ENCODE results near the gene SH3RF2.

Gene SH3RF2

DNA sequence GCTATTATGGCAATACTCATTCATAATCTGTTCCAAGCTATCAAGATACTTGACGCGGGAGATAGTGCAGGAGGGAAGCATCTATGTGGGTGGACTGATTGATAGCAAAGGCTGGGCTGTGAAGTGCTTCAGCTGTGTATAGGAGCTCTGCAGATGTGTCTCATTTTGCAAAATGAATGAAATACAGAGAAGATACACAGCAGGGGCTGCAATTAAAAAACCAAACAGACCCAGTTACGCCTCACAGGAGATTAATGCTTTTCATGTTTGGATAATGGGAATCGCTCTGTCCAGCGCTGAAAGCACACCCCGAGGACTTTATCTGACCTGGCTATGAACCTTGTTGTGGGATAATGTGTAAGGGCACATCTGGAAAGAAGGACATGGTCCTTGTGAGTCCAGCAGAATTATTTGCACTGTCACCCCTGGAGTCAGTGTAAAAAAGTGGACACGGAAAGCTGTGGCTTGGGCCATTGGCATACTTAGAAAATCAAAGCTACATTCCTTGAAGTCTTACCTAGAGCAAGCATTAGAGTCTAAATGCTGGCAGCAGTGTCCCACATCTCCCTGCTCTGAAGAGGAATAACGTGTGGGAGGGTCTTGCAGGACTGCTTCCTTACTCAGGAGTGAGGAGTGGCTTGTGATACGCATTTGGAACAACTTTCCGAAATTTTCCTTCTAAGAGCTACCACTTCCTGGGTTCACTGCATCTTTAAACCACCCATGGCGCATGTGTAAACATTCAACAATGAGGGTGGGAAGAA is 2.6 kb downstream of the SH3RF2 start:
- CTCF ChIA-PET, result interaction anchor here (1.4 kb wide), 2 partner anchors 9 to 23 kb away, joined by 3 read pairs; no protein-coding TSS in a partner anchor
- POLR2A ChIA-PET, result no interaction called here
- TF ChIP-seq, protein P1, sequence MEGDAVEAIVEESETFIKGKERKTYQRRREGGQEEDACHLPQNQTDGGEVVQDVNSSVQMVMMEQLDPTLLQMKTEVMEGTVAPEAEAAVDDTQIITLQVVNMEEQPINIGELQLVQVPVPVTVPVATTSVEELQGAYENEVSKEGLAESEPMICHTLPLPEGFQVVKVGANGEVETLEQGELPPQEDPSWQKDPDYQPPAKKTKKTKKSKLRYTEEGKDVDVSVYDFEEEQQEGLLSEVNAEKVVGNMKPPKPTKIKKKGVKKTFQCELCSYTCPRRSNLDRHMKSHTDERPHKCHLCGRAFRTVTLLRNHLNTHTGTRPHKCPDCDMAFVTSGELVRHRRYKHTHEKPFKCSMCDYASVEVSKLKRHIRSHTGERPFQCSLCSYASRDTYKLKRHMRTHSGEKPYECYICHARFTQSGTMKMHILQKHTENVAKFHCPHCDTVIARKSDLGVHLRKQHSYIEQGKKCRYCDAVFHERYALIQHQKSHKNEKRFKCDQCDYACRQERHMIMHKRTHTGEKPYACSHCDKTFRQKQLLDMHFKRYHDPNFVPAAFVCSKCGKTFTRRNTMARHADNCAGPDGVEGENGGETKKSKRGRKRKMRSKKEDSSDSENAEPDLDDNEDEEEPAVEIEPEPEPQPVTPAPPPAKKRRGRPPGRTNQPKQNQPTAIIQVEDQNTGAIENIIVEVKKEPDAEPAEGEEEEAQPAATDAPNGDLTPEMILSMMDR (IDR thresholded peaks at IDR 0.05; ENCODE audit: control extremely low read depth, extremely low read depth, low read depth, missing control alignments), result no peak
- no peak for DNase-seq (ENCODE audit: extremely low spot score)

DNA sequence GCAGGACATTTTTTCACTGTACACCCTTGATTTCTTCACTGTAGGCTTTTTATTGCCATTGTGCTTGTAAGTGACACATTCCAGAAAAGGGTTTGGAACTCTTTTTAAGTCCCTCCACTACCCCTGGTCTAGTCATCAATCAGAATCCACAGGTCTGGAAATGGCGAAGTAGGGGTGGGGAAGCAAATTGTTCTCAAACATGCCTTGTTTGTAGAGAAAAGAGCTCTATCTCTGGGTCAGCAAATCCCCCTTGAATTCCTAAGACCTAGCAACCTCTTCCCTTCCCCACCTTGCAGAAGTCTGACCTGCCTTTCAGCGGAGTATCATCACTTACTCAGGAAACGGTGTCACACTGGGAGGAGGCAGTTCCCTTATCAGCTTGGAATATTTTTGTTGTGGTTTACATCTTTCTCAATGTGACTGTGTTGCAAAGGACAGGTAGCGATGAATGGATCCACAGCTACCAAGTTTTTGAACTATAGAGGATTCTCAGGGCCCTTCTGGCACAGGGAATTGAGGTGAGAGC is 3.2 kb downstream of the SH3RF2 start:
- CTCF ChIA-PET, result interaction anchor here (1.4 kb wide), 1 partner anchor 10 kb away, joined by 3 read pairs; no protein-coding TSS in a partner anchor
- TF ChIP-seq, protein P1 (IDR thresholded peaks at IDR 0.05; ENCODE audit: control extremely low read depth, extremely low read depth, low read depth, missing control alignments), result no peak
- no peak for DNase-seq (ENCODE audit: extremely low spot score)
- POLR2A ChIA-PET, result no interaction called here

GRCh38 chr5:145941096-145941447 is 4.7 kb downstream of the SH3RF2 start:
- CTCF ChIA-PET, result interaction anchor here (1.0 to 2.0 kb wide), 3 partner anchors 9 to 10 kb away, joined by 3 to 4 read pairs (median 4); no protein-coding TSS in a partner anchor
- TF ChIP-seq, protein P1 (IDR thresholded peaks at IDR 0.05; ENCODE audit: control extremely low read depth, extremely low read depth, low read depth, missing control alignments), result no peak
- POLR2A ChIA-PET, result no interaction called here
- no peak for DNase-seq (ENCODE audit: extremely low spot score)

GRCh38 chr5:145941448-145942130 is 5.2 kb downstream of the SH3RF2 start:
- DNase-seq (ENCODE audit: extremely low spot score), result no peak
- TF ChIP-seq, protein P1 (IDR thresholded peaks at IDR 0.05; ENCODE audit: control extremely low read depth, extremely low read depth, low read depth, missing control alignments), result no peak
- POLR2A ChIA-PET, result no interaction called here
- CTCF ChIA-PET, result interaction anchor here (1.1 to 2.0 kb wide), 2 partner anchors 9 kb away, joined by 4 read pairs; no protein-coding TSS in a partner anchor

DNA sequence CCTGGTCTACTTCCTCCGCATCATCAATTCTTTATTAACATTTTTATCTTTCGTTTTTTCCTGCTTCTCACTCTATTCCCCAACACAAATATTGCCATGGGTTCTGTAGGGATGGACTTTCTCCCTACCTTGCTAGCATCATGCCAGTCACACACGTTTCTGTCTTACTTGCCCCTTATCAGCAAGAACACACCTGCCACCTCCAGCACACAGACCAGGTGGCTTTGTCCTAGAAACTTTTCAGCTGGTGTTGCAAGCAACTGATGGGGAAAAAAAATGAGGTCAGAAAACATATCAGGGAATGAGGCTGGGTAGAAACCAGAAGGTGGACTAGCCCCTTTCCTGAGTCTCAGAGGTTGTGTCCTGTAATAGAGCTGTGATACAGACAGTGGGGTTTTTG is 5.8 kb downstream of the SH3RF2 start:
- TF ChIP-seq, protein P1 (IDR thresholded peaks at IDR 0.05; ENCODE audit: control extremely low read depth, extremely low read depth, low read depth, missing control alignments), result no peak
- CTCF ChIA-PET, result interaction anchor here (1.1 to 2.0 kb wide), 3 partner anchors 8 to 38 kb away, joined by 3 to 4 read pairs (median 4); no protein-coding TSS in a partner anchor
- POLR2A ChIA-PET, result no interaction called here
- no peak for DNase-seq (ENCODE audit: extremely low spot score)

GRCh38 chr5:145942749-145943148 is 6.4 kb downstream of the SH3RF2 start:
- ChIA-PET CTCF (interaction anchor here (1.3 to 2.0 kb wide), 2 partner anchors 10 to 37 kb away, joined by 3 to 4 read pairs; no protein-coding TSS in a partner anchor), POLR2A (no interaction called here)
- DNase-seq (ENCODE audit: extremely low spot score), result no peak
- TF ChIP-seq, protein P1 (IDR thresholded peaks at IDR 0.05; ENCODE audit: control extremely low read depth, extremely low read depth, low read depth, missing control alignments), result no peak

Measured in GM10248 (cell line).